ENCODE data around the gene TECRL.

DNA sequence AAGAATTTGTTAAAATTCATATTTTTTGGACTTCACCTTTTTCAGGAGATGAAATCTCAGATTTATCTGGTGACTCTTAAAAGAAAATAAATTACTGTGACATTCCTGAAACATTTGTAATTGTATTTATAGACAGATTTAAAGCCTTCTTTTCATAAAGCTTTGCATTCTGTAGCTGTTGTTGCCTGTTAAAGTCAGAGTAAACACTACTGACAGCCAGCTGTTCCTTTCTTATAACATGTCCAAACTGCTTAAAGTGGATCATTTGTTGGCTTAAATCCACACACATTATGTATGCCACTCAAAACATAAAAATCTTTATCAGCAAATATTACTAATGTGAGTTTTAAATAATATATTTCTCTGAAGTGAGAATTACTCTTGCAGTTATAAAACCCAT lies 157.5 kb downstream of the TECRL start:
- TF ChIP-seq, protein P1, sequence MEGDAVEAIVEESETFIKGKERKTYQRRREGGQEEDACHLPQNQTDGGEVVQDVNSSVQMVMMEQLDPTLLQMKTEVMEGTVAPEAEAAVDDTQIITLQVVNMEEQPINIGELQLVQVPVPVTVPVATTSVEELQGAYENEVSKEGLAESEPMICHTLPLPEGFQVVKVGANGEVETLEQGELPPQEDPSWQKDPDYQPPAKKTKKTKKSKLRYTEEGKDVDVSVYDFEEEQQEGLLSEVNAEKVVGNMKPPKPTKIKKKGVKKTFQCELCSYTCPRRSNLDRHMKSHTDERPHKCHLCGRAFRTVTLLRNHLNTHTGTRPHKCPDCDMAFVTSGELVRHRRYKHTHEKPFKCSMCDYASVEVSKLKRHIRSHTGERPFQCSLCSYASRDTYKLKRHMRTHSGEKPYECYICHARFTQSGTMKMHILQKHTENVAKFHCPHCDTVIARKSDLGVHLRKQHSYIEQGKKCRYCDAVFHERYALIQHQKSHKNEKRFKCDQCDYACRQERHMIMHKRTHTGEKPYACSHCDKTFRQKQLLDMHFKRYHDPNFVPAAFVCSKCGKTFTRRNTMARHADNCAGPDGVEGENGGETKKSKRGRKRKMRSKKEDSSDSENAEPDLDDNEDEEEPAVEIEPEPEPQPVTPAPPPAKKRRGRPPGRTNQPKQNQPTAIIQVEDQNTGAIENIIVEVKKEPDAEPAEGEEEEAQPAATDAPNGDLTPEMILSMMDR (IDR thresholded peaks at IDR 0.05): no peak
- TF ChIP-seq EZH2phosphoT487 (IDR thresholded peaks at IDR 0.05): no peak

All from neural progenitor cell (in vitro differentiated cells).